ENCODE measurements around the gene PAH. TPM values are rescaled to one million over a fixed set of nuclear protein-coding genes. Genes with fewer than 3 reads are reported as not detected.
A peak's percentile ranks its signal among the peaks of the same experiment; 100 is the strongest.

PAH gene
- total RNA-seq, 1 donor from 2014 or later = not detected

DNA sequence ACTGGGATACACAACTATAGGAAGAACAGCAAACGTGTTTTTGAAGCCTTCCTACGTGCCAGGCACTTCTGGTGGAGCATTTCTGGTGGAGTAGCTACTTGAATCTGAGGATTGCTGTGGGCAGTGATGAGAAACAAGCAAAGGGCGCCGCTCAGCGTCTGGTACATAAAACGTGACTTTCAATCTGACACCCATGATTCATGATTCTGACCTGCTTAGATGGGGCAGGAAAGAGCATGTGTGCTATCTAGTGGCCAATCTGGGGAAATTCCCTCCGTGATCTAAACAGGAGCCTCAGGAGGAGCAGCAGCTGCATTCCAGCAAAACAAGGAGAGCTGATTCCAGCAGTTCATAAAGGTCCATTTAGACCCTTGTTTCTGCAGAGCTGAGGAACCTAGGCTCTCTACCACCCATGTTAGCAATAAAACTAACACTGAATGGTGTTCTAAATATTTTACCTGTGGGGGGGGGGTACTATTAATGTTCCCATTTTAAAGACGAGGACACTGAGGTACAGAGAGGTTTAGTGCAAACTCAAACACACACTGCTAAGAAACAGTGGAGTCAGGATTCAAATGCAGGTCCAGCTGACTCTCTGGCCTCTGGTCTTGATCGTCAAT, 37.8 kb downstream of the PAH start:
- H3K4me3 Mint-ChIP-seq = no peak overlapping the region
- peaks cover 18% of the 10 kb centered on the region for H3K27me3 Mint-ChIP-seq
- intact Hi-C loops (cut with micrococcal nuclease) = loop anchor here (1.0 to 5.0 kb wide), 2 partner anchors 942 to 962 kb away; no protein-coding TSS in a partner anchor
- DNase-seq = no peak
- H3K27ac Mint-ChIP-seq = no peak overlapping the region
- ChIA-PET CTCF (interaction anchor here (1.0 kb wide), 1 partner anchor 1465 kb away, joined by 4 read pairs; no protein-coding TSS in a partner anchor), POLR2A (no interaction called here)
- TF ChIP-seq, protein P1, sequence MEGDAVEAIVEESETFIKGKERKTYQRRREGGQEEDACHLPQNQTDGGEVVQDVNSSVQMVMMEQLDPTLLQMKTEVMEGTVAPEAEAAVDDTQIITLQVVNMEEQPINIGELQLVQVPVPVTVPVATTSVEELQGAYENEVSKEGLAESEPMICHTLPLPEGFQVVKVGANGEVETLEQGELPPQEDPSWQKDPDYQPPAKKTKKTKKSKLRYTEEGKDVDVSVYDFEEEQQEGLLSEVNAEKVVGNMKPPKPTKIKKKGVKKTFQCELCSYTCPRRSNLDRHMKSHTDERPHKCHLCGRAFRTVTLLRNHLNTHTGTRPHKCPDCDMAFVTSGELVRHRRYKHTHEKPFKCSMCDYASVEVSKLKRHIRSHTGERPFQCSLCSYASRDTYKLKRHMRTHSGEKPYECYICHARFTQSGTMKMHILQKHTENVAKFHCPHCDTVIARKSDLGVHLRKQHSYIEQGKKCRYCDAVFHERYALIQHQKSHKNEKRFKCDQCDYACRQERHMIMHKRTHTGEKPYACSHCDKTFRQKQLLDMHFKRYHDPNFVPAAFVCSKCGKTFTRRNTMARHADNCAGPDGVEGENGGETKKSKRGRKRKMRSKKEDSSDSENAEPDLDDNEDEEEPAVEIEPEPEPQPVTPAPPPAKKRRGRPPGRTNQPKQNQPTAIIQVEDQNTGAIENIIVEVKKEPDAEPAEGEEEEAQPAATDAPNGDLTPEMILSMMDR (IDR thresholded peaks at IDR 0.05) = no peak
- no peaks in the 10 kb centered on the region for H3K9me3 Mint-ChIP-seq
- no peaks in the 10 kb centered on the region for H3K36me3 Mint-ChIP-seq (ENCODE audit: low read depth)
- peak; percentile 60 for ATAC-seq (ENCODE audit: low read depth)
- H3K4me1 Mint-ChIP-seq = peaks cover 3% of the 10 kb centered on the region

DNA sequence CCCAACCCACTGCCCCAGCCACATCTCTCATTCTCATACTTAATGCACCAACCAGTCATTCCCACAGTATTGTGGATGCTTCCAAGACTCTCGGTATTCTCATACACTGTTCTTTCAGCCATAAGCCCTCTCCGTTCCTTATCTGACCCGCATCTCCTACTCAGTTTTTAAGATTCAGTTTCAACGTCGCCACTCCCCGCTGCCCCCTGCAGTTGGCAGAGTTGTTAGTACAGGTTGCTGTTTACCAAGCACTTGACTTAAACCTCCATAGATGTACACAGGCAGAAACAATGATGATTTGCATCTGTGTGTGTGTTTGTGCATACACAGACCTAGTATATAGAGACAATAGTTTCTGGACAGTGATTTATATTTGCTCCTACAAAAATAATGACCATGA, 40.2 kb downstream of the PAH start:
- DNase-seq (no peak), ATAC-seq (ENCODE audit: low read depth) (no peak)
- Mint-ChIP-seq H3K36me3 (ENCODE audit: low read depth) (no peaks in the 10 kb centered on the region), H3K4me1 (peaks cover 3% of the 10 kb centered on the region), H3K9me3 (no peaks in the 10 kb centered on the region), H3K27me3 (peaks cover 13% of the 10 kb centered on the region), H3K4me3 (no peak overlapping the region), H3K27ac (no peak overlapping the region)
- POLR2A ChIA-PET = no interaction called here
- CTCF ChIA-PET = no interaction called here
- TF ChIP-seq, protein P1 (IDR thresholded peaks at IDR 0.05) = no peak
- intact Hi-C loops (cut with micrococcal nuclease) = loop anchor here (5.0 kb wide), 1 partner anchor 940 kb away; no protein-coding TSS in a partner anchor

DNA sequence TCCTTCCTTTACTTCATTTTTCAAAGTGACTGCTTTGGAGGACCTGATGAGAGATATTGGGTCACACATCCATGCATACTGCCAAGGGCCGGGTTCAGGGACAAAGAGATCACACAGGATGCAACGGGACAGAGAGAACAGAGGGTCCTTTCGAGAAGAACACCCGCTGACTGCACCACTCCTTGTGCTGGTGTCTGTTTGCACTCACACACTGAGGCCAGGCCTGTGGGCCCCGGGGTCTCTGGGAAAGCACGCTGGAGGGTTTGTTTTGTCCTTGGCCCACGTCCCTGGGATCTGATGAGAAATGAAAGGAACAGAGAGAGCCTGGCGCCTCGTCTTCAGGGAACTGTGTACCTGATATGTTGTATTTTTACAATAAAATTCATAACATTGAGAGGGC, 42.2 kb downstream of the PAH start:
- intact Hi-C loops (cut with micrococcal nuclease) = loop anchor here (5.0 kb wide), 1 partner anchor 938 kb away; no protein-coding TSS in a partner anchor
- TF ChIP-seq, protein P1 (IDR thresholded peaks at IDR 0.05) = no peak
- ATAC-seq (ENCODE audit: low read depth) (no peak), DNase-seq (no peak)
- Mint-ChIP-seq H3K9me3 (no peaks in the 10 kb centered on the region), H3K4me3 (no peak overlapping the region), H3K27ac (no peak overlapping the region), H3K27me3 (peaks cover 5% of the 10 kb centered on the region), H3K36me3 (ENCODE audit: low read depth) (no peaks in the 10 kb centered on the region), H3K4me1 (peaks cover 3% of the 10 kb centered on the region)
- CTCF ChIA-PET = no interaction called here
- POLR2A ChIA-PET = no interaction called here

DNA sequence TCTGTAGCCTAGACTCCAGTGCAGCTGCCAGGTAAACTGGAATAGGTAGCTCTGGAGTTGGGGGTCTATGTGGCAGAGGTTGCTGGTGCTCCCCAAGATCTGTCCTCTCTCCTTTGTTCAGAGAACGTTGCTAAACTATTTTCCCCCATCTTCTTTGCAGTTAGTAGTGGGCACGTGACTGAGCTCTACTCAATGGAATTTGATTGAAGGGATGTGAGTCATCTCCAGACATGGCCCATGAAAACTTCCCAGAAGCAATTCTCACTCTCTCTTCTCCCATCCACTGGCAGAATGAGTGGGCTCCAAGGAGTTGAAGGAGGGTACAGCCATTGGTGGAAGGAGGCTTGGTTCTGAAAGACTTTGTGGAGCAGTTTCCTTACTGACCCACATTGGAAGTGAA, 44.0 kb downstream of the PAH start:
- ATAC-seq (ENCODE audit: low read depth) = no peak
- Mint-ChIP-seq H3K27me3 (no peaks in the 10 kb centered on the region), H3K27ac (no peak overlapping the region), H3K9me3 (no peaks in the 10 kb centered on the region), H3K4me1 (no peaks in the 10 kb centered on the region), H3K36me3 (ENCODE audit: low read depth) (no peaks in the 10 kb centered on the region), H3K4me3 (no peak overlapping the region)
- ChIA-PET CTCF (no interaction called here), POLR2A (no interaction called here)
- intact Hi-C loops (cut with micrococcal nuclease) = no loop called here
- TF ChIP-seq, protein P1 (IDR thresholded peaks at IDR 0.05) = no peak
- DNase-seq = no peak

DNA sequence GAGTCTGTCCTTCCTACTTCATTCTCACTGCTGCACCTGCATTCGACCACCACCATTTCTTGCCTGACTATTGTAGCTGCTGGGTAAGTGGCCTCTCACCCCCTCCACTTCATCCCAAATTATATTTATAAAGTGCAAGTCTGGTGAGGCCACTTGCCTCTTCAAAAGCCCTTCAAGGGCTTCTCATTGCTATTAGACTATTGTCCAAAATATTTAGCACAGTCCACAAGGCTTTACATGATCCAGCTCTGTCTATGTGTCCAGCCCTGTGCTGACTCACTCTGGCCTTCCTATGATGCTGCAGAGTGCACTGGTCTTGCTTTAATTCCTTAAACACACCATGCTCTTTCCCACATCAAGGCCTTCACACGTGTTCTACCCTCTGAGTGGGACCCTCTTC, 46.0 kb downstream of the PAH start:
- no peak overlapping the region for H3K27ac Mint-ChIP-seq
- DNase-seq = no peak
- ChIA-PET CTCF (no interaction called here), POLR2A (no interaction called here)
- H3K4me1 Mint-ChIP-seq = no peaks in the 10 kb centered on the region
- no peaks in the 10 kb centered on the region for H3K9me3 Mint-ChIP-seq
- intact Hi-C loops (cut with micrococcal nuclease) = no loop called here
- no peak for ATAC-seq (ENCODE audit: low read depth)
- H3K4me3 Mint-ChIP-seq = no peak overlapping the region
- no peaks in the 10 kb centered on the region for H3K27me3 Mint-ChIP-seq
- H3K36me3 Mint-ChIP-seq (ENCODE audit: low read depth) = no peaks in the 10 kb centered on the region
- TF ChIP-seq, protein P1 (IDR thresholded peaks at IDR 0.05) = no peak

Data from activated B cell treated with CpG ODN at 0.5 μM for 24 hours (primary cell).